Endometrium (tissue), 2 donors: ENCODE measurements around the gene DNHD1.

Experiments
- FAIRE-seq: peaks from 2 replicates; lab custom pipeline; 2012; peaks lifted over from hg19 to GRCh38; lab: Jason Lieb, UNC
- donor health status: control.
- donor health status: control.

Gene DNHD1

DNA sequence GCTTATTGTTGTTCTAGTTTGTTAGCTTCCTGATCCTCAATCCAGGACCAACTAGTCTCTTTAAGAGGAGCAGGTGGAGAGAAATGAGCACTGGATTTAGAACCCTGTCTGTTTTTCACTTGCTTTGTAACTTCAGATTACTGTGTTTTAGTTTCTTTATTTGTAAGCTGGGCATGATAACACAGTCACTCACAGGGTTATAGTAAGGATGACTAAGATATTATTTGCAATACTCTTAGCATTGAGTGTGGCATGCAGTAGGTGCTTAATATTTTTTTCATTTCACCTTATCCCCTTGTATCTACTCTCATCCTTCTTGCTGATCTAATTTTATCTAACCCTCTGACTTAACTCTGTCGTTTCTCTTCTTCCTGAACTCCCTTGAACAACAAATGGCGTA is 33.8 kb downstream of the DNHD1 start:
- FAIRE-seq, result no peak

DNA sequence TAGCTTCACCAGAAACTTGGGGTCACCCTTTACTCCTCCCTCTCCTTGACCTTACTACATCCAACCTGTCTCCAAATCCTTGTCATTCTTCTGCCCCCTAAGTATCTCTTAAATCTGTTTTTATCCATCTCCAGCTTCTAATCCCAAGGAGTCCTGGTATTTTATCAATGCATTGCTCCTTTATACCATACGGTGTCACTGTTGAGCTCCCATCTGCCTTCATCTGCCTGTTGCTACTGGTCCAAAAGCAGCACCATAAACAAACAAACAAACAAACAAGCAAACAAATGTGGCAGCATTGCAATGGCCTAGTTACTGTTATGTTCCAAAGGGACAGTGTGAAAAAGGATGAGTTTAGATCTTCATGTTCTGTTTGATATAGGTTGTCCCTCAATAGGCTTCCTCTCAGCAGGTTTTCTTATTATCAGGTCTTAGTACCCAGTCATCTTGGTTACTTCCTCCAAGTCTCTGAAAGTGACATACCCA is 34.2 kb downstream of the DNHD1 start:
- no peak for FAIRE-seq

DNA sequence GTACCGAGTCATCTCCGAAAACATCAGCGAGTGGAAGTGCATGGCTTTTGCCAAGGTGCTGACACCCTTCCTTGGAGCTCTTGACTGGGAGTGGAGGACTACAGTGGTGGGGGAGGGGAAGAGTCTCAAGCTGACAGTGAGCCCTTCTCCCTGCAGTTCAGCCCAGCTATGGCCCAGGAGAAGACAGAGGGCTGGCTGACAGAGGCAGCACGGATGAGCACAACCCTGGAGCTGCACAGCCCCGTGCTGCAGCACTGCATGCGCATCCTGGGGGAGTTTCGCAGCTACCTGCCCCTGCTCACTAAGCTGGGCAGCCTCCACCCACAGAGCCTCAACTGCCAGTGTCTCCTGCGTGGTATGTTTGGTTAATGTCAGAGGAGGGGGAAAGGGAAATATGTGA is 41.4 kb downstream of the DNHD1 start:
- no peak for FAIRE-seq

GRCh38 chr11:6538945-6539344 is 41.9 kb downstream of the DNHD1 start:
- FAIRE-seq, result no peak

- FAIRE-seq, result no peak
Measured at GRCh38 chr11:6539748-6540268, 42.7 kb downstream of the DNHD1 start.

DNA sequence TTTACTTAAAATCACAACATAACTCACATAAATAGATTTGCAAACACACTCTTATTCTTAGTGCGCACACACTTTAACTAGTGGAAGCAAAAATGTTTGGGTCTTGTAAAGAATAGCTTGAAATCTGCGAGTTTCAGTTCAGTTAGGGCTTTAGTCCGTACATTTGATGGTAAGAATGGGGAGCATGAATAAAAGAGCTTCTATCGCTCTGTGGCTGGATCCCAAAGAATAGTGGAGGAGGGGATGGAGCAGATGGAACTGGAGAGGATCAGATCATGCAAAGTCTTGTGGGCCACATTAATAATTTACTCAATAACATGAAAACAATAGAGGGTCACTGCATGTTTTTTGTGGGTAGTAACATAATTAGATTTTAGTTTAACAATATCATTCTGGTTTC is 44.3 kb downstream of the DNHD1 start:
- no peak for FAIRE-seq

- no peak for FAIRE-seq
Measured at GRCh38 chr11:6542727-6543126, 45.6 kb downstream of the DNHD1 start.

GRCh38 chr11:6544921-6545850 is 48.1 kb downstream of the DNHD1 start:
- FAIRE-seq, result no peak

DNA sequence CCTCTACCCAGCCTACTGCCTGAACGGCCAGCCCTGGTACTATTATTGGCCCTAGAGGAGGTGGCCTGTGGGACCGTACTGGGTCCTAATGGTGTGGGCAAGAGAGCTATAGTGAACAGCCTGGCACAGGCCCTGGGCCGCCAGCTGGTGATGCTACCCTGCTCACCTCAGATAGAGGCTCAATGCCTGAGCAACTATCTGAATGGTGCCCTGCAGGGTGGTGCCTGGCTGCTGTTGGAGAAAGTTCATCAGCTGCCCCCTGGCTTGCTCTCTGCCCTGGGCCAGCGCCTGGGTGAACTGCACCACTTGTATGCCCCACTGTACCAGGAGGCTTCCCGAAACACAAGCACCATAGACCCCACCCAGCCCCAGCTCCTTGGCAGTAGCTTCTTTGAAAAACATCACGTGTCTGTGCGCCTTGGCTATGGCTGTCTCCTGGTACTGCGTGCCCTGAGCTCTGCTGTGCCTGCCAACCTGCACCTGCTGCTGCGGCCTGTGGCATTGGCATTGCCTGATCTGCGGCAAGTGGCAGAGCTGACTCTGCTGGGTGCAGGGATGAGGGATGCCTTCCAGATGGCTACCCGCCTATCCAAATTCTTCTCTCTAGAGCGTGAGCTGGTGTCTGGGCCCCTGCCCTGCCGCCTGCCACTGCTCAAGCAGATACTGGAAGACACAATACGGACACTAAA is 49.0 kb downstream of the DNHD1 start:
- FAIRE-seq, result no peak

DNA sequence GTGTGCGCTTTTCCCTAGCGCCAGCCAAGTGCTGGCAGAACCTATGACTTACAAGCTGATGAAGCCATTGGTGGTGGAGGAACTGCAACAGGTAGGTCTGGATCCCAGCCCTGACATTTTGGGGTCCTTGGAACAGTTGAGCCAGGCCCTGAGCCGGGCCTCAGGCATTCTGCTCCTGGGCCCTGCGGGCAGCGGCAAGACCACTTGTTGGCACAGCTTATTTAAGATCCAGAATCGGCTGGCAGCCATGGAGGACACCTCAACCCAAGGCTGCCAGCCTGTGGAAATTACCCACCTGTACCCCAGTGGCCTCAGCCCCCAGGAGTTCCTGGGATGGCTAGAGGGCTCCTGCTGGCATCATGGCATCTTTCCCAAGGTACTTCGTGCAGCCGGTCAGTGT is 49.7 kb downstream of the DNHD1 start:
- no peak for FAIRE-seq

DNA sequence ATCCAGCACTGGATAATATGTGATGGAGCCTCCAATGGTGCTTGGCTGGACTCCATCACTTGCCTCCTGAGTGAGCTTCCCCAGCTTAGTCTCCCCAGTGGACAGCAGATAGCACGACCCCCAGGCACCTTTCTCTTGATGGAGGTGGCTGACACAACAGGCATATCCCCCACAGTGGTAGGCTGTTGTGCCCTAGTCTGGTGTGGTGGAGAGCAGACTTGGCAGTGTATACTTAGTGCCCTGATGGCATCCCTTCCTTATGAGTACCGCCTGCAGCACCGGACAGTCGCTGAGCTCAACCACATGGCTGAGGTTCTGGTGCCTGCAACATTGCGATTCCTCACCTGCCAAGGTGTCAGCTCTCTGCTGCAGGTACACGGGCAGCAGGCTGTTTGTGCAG is 50.1 kb downstream of the DNHD1 start:
- FAIRE-seq, result no peak

DNA sequence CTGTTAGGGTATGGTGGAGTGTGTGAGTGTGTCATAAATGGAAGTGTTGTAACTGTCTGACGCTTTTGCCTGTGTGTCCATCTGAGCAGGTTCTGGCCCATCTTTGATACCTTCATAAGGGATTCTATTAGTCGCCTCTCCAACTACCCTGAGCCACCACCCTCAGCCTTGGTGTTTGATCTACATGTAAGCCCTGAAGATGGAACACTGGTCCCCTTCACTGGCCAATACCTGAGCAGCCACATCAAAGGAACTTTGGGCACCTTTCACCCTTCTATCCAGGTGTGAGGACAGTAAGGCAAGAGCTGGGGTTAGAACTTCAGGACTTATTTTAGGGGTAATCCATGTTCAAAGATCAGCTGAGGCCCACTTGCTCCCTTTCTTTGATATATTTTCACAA is 51.0 kb downstream of the DNHD1 start:
- FAIRE-seq, result no peak

- FAIRE-seq, result no peak
Measured at GRCh38 chr11:6548641-6549040, 51.6 kb downstream of the DNHD1 start.

DNA sequence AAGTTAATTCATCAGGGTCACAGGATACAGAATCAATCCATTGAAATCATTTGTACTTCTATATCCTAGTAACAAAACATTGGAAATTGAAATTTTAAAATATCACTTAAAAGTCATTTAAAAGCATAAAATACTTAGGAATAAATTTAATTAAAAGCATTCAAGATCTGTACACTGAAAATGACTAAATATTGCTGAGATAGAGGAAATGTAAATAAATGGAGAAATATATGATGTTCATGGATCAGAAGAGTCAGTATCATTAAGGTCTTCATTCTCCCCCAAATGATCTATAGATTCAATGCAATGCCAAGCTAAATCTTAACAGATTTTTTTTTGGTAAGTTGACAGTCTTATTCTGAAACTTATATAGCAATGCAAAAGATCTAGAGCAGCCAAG is 56.6 kb downstream of the DNHD1 start:
- no peak for FAIRE-seq

- no peak for FAIRE-seq
Measured at GRCh38 chr11:6554828-6555706, 58.0 kb downstream of the DNHD1 start.

DNA sequence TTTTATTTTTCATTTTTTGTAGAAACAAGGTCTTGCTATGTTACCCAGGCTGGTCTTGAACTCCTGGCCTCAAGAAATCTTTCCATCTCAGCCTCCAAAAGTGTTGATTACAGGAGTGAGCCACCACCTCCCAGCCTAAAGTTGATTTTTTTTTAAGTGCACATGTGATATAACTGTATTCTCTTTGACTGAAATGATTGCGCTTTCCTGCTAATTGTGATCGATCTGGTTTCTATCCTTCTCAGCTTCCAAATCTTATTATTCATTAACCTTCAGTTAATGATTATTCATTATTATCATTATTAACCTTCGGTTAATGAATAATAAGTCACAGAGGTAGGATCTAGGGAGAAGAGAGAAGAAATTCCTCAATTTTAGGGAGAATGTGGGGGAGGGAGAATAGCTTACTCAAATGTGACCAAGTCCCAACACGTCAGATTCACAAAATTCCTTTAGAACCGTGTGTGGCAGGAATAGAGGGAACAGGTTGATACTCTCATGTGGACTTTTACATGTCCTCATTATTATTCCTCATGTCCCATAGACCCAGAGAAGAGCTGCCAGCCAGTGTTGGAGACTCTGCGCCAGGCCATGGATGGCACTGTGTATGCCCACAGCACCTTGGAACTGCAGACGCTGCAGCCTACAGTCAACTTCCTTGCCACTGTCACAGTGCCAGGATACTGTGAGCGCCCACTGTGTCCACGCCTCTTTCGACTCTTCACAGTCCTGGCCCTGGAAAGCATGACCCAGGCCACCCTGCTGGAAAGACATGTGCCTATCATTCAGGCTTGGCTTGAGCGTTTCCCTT is 59.3 kb downstream of the DNHD1 start:
- FAIRE-seq, result no peak

DNA sequence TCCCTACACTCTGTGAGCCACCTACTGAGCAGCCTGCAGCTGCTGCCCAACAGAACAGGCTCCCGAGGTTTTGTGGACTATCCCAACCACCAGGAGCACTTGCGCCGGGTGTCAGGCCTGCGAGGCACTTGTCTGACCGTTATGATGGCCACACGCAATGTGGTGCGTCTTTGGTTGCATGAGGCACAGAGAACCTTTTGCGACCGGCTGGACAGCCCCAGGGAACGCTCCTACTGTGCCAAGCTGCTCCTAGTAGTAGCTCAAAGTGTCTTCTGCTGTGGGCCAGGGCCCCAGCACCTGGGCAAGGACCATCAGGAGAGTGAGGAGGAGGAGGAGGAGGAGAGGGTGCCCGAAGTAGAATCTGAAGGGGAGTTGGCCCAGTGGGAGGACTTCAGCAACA is 60.0 kb downstream of the DNHD1 start:
- no peak for FAIRE-seq

DNA sequence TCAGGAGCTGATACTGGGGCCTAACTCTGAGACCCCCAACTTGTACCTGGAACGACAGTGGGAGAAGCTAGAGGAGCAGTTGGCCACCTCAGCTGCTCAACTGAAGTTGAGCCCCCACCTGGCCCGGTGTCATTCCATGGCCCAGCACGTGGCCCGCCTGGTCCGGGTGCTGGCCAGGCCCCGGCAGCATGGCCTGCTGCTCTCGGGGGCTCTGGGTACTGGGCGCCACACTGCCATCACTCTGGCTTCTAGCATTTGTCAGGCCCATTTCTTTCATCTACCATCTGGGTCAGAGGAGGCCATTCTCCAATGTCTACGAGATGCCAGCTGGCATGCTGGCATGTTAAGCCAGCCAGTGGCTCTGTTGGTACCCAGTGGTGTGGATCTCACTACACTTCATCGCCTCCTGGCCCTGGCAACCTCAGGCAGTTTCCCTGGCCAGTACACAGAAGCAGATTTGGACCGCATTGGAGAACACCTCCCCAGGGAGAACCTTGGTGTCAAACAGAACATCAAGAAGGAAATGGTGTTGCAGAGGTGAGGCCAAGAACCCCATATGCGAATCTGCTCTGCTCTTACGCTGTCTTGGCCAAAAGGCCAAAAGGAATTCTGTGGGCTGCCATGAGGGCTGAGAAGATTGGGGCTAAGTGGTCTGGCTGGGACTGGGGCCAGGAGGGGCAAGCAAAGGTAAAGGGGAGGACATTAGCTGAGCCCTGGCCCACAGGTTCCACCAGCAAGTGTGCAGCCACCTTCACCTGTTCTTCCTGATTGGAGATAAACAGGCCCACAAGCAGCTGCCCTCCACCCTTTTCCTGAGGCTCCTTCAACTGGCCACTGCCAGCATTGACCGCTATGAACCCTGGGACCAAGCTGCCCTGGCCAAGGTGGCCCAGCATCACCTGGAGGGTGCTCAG is 60.9 kb downstream of the DNHD1 start:
- no peak for FAIRE-seq

- FAIRE-seq, result no peak
Measured at GRCh38 chr11:6559369-6559768, 62.3 kb downstream of the DNHD1 start.

DNA sequence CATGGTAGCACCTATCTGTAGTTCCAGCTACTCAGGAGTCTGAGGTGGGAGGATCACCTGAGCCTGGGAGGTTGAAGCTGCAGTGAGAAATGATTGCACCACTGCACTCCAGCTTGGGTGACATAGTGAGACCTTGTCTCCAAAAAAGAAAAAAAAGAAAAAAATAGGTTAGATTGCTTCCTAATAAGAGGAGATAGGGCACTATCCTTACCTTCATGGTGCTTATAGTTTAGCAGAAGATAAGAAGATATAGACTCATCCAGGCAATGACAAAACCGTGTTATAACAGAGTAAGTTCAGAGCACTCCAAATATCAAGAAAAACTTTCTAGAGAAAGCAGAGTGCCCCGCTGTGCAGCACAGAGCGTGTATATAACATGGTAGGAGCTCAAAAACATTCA is 64.2 kb downstream of the DNHD1 start:
- FAIRE-seq, result no peak
